RKO (cell line): ENCODE results near the gene RYR3.
"Not testable (repeated sequence)": the region's sequence is repeated elsewhere in the genome, so short reads cannot be mapped to it uniquely, and the experiment has no call there.

ENCODE experiments used
- DNase-seq: peaks from one replicate; pipeline ENCODE4 v3.0.0-alpha.2; 2016; ENCODE audit warnings: low spot score

Gene RYR3

DNA sequence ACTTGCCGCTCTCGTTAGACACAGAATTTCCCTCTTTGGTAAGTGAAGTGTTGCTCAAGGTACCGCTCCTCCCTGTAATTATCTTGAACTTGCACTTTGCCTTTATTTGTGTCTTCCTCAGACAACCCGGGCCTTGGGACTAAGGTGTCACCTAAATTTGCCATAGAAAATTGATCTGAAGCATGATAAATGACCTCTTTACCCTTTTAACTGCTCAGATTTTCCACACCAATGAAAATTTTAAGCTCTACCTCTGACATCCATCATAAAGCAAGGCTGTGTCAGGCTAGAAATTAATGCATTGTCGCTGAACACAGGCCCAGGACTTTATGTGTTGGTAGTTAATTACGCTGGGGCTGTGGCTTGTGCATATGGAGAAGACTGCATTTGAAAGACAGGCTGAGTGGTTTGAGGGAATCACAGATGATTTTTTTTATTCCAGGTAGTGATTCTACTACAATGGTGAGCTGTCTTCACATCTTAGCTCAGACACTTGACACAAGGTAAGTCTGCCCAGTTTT, 458.0 kb downstream of the RYR3 start:
- no peak for DNase-seq

GRCh38 chr15:33773969-33774368, 463.2 kb downstream of the RYR3 start:
- no peak for DNase-seq

DNA sequence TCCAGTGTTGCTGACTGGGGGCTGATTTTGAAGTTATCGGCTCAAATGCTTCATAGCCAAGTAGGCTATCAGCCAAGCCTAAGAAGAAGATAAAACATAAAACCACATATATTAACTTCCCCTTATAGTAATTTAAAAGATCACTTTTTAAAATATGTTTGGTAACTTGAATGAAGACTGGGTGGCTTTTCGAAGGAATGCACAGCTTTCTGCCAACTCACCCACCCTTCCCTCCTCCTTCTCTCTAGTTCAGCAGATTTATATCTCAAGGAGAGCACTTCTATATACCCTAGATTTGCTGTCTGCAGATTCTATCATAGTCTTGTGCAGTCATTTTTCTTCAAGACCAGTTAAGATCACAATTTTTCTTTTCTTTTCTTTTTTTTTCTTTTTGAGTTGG, 468.1 kb downstream of the RYR3 start:
- no peak for DNase-seq

- DNase-seq = no peak
Measured at GRCh38 chr15:33780011-33780768, 469.4 kb downstream of the RYR3 start.

DNA sequence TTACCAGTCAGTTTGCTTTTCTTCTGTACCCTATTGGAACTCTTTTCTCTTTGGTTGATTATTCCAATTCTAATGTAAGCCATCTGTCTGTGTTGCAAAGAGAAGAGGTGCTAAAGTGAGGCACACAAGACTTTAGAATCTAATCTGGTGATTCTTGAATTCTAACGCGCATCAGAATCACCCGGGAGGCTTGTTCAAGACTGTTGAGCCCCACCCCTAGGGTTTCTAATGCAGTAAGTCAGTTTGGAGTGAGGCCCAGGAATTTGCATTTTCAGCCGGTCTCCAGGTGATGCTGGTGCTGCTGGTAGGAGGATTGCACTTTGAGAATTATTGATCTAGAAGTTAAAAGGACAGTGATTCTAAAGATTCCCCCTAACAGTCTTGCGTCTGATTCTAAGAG, 472.2 kb downstream of the RYR3 start:
- no peak for DNase-seq

GRCh38 chr15:33785366-33785765, 474.6 kb downstream of the RYR3 start:
- DNase-seq = no peak

DNA sequence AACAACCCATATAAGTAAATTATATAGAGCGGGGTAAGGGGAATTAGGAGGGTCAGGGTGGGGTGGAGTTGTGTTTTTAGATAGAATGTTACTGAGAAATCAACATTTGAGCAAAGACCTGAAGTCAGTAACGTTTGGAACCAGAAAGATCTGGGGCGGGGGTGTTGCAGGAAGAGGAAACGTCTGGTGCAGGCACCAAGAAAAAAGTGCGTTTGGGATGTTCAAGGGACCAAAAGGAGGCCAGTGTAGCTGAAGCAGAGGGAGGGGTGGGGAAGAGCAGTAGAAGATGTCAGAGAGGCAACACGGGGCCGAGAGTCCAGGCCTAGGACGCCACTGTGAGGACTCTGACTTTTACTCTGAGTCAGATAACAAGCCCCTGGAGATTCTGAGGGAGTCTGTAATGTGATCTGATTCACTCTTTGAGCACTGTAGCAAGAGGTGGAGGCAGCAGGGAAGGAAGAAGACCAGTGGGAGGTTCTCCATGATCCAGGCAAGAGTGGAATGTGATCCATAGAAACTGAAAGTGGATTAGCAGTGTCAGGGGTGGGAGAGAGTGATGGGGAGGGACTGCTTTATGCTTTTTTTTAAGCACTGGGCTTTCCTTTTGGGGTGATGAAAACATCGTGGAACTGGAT, 478.3 kb downstream of the RYR3 start:
- no peak for DNase-seq

DNA sequence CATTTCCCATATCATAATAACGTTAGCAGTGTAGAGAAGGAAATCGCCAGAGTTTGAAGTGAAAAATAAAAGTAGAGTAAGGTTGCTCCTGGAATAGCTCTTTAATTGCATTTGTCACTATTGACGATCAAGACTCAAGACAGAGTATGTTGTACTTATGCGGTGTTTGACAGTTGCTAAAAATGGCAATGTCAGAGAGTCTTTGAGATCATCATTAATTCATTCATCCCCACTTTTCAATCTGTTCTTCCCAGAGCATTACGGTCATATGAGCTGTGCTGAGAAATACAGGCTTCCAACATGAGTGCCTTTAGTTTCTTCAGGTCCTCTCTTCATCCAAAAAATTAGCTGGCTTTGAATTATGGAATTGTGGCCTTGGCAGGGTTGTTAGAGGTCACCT, 483.7 kb downstream of the RYR3 start:
- DNase-seq = no peak

GRCh38 chr15:33795070-33795469, 484.3 kb downstream of the RYR3 start:
- no peak for DNase-seq

GRCh38 chr15:33797651-33798050, 486.9 kb downstream of the RYR3 start:
- no peak for DNase-seq

DNA sequence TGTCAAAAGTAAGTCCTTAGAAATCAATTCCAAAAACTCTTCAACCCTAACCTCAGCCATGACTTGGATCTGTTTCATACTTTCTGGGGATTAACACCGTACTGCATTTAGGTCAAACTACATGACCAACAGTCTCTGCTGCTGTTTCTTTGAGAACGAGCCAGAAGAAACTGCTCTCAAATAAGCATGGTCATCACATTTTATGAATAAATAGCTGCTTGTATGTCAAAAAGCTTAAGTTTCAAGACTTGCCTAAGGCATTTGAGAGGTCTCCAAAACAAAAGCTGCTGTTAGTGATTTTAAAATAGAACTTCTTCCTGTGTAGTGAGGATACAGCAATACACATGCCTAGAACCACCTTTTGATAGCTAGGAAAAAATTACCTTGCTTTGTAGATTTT, 491.2 kb downstream of the RYR3 start:
- DNase-seq = no peak

DNA sequence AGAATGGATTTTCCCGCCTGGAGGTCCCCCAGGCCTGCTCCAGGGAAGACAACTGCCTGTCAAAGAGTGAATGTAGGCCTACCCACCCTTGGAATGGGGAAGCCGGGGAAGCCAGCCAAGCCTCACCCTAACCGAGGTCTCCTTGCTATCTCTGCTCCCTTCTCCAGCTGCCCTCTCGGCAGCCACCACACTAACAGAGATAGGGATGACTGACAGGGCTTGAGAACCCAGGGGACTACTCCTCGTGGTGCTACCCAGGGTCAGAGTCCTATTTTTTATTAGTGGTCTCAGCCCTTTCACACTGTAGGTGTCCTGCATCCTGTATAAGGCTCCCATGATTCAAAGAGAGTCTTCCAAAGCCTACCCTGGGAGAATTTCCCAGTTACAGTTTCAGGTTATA, 496.9 kb downstream of the RYR3 start:
- DNase-seq = no peak

DNA sequence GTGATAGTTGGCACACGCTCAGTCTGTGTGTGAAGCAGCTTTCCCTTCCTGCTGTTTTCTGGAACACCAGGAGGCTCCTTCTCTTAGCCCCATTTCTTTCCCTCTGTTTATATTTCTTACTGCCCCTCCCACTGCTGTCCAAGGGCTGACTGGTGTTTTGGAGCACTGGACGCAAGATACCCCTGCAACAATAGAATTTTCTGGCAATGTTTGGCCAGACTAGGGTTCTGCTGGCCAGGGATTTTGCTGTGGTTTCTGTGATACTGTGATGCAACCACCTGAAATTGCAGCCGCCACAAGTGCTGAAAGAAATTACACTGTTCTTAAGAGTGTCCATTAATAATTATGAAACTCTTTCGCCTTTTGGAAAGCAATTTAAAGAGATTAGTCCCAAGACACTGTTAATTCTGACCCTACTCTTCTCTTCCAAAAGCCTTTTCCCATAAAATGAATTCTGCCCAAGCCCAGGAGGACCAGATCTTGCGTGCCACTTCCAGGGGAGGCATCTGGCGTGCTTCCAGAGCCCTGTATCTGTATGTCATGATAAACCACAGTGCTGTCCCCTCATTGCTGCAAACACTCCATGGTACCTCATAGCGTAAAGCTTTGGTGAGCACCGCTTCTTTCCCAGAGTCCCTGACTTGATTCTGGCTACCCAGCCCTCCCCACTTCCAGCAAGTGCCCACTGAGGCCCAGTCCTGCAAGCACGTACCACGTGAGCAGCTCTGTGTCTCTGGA, 498.1 kb downstream of the RYR3 start:
- DNase-seq = no peak

- DNase-seq = no peak
Measured at GRCh38 chr15:33810073-33810595, 499.4 kb downstream of the RYR3 start.

DNA sequence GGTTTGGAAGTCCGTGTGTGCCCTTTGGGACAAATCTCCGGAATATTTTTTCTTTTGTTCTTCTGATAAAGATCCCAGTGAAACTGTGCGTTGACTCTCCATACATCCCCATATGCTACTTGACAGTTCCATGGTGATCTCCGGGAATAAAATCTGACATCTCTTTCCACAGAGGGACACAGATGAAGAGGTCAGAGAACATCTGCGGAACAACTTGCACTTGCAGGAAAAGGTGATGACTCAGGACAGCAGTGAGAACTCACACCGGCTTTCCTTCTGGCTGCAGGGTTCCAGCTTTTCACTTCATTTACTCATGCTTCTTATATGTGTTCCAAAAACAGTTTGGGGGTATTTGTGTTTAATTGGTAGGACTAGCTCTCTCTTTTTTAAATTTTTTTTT, 500.0 kb downstream of the RYR3 start:
- DNase-seq = no peak

GRCh38 chr15:33813891-33814290, 503.1 kb downstream of the RYR3 start:
- no peak for DNase-seq

DNA sequence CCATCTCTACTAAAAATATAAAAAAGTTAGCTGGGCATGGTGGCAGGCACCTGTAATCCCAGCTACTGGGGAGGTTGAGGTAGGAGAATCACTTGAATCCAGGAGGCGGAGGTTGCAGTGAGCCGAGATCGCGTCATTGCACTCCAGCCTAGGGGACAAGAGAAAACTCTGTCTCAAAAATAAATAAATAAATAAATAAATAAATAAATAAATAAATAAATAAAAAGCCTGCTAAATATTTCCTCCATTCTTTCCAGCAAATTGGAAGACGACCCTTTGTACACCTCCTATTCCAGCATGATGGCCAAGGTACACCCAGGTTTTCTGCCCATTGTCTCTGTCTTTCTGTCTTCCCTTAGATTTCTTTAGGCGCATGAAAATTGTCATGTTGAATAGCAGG, 508.7 kb downstream of the RYR3 start:
- DNase-seq = not testable (repeated sequence)

- DNase-seq = no peak
Measured at GRCh38 chr15:33822479-33822878, 511.7 kb downstream of the RYR3 start.

GRCh38 chr15:33823119-33823518, 512.4 kb downstream of the RYR3 start:
- no peak for DNase-seq

- no peak for DNase-seq
Measured at GRCh38 chr15:33825453-33825852, 514.7 kb downstream of the RYR3 start.

GRCh38 chr15:33826201-33826600, 515.4 kb downstream of the RYR3 start:
- DNase-seq = no peak

DNA sequence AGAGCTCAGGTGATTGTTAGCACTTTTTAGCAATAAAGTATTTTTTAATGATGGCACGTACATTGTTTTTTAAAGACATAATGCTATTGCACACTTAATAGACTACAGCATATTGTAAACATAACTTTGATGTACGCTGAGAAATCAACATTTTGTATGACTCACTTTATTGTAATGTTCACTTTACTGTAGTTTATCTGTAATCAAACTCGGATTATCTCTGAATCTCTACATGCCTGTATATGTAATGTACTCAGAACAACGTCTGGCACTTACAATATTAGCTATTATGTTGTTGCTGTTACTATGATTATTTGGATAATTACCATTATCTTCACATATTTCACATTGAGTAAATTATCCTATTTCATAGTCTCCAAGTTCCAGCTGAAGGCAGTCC, 519.6 kb downstream of the RYR3 start:
- no peak for DNase-seq

DNA sequence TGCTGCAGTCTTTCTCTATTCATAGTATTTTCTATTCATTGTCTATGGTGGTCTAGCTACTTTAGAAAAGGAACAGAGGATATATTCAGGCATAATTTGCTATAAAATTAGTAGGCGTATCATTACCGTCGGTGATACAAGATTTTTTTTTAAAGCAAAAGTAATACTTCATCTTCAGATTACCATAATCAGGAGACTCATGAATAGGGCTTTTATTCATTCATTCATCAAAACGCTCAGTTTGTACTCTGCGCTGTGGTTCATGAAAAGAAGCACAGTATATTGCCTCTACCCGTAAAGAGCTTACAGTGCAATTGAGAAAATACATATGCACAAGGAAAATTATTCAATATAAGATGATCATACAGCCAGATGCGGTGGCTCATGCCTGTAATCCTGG, 520.9 kb downstream of the RYR3 start:
- DNase-seq = no peak
